Ramos (cell line): Measurements from ENCODE around the gene SPNS1.
"Not testable (repeated sequence)": the region's sequence is repeated elsewhere in the genome, so short reads cannot be mapped to it uniquely, and the experiment has no call there.

Experiments
- in situ Hi-C: fragments of 300-500 bp; cut with MboI; formaldehyde crosslinking; loops from one replicate; pipeline ENCODE4 v1.14.3; 2022; ENCODE audit warnings: low sequenced_read_pairs; ENCODE audit not compliant: unreplicated experiment

Gene SPNS1

GRCh38 chr16:28950648-28951409, 23.7 kb upstream of the SPNS1 start, which contains the start of gene NFATC2IP:
NFATC2IP (plus strand) TSS chr16:28950937; CDS start chr16:28951012, 75 bp downstream.
- in situ Hi-C loops: no loop called here

- in situ Hi-C loops: no loop called here
Observed at GRCh38 chr16:28951410-28951943, 23.1 kb upstream of the SPNS1 start.

- in situ Hi-C loops: no loop called here
Observed at GRCh38 chr16:28958216-28958615, 16.4 kb upstream of the SPNS1 start.

GRCh38 chr16:28958836-28959235, 15.7 kb upstream of the SPNS1 start:
- in situ Hi-C loops: no loop called here

GRCh38 chr16:28964072-28964471, 10.5 kb upstream of the SPNS1 start:
- in situ Hi-C loops: no loop called here

- in situ Hi-C loops: no loop called here
Observed at GRCh38 chr16:28964496-28964895, 10.1 kb upstream of the SPNS1 start.

GRCh38 chr16:28967156-28967555, 7.4 kb upstream of the SPNS1 start:
- in situ Hi-C loops: no loop called here

- in situ Hi-C loops: not testable (repeated sequence)
Observed at GRCh38 chr16:28969696-28970095, 4.9 kb upstream of the SPNS1 start.

- in situ Hi-C loops: no loop called here
Observed at GRCh38 chr16:28974007-28974436, 556 bp upstream of the SPNS1 start.

GRCh38 chr16:28975158-28975599, 601 bp downstream of the SPNS1 start:
- in situ Hi-C loops: no loop called here

GRCh38 chr16:28977703-28978662, 3.4 kb downstream of the SPNS1 start:
- in situ Hi-C loops: no loop called here

GRCh38 chr16:28980330-28980729, 5.8 kb downstream of the SPNS1 start:
- in situ Hi-C loops: not testable (repeated sequence)

- in situ Hi-C loops: no loop called here
Observed at GRCh38 chr16:28980929-28981328, 6.4 kb downstream of the SPNS1 start.

- in situ Hi-C loops: no loop called here
Observed at GRCh38 chr16:28981517-28981916, 6.9 kb downstream of the SPNS1 start.

- in situ Hi-C loops: no loop called here
Observed at GRCh38 chr16:28982418-28982817, 7.8 kb downstream of the SPNS1 start.

- in situ Hi-C loops: no loop called here
Observed at GRCh38 chr16:28982949-28983348, 8.4 kb downstream of the SPNS1 start.

- in situ Hi-C loops: no loop called here
Observed at GRCh38 chr16:28983644-28984043, 9.1 kb downstream of the SPNS1 start.

GRCh38 chr16:28984091-28984490, 9.5 kb downstream of the SPNS1 start:
- in situ Hi-C loops: no loop called here

- in situ Hi-C loops: no loop called here
Observed at GRCh38 chr16:28984619-28985135, 10.1 kb downstream of the SPNS1 start, which contains the start of gene LAT. LAT (plus strand) TSS chr16:28985052; CDS start chr16:28985418, 366 bp downstream.
